Measurements from ENCODE around the gene RPS2.

RPS2 gene

GRCh38 chr16:1980770-1981087 lies 16.1 kb upstream of the RPS2 start:
- no peak for DNase-seq

- DNase-seq, result no peak
Measured at GRCh38 chr16:1980030-1980769, 15.6 kb upstream of the RPS2 start.

DNA sequence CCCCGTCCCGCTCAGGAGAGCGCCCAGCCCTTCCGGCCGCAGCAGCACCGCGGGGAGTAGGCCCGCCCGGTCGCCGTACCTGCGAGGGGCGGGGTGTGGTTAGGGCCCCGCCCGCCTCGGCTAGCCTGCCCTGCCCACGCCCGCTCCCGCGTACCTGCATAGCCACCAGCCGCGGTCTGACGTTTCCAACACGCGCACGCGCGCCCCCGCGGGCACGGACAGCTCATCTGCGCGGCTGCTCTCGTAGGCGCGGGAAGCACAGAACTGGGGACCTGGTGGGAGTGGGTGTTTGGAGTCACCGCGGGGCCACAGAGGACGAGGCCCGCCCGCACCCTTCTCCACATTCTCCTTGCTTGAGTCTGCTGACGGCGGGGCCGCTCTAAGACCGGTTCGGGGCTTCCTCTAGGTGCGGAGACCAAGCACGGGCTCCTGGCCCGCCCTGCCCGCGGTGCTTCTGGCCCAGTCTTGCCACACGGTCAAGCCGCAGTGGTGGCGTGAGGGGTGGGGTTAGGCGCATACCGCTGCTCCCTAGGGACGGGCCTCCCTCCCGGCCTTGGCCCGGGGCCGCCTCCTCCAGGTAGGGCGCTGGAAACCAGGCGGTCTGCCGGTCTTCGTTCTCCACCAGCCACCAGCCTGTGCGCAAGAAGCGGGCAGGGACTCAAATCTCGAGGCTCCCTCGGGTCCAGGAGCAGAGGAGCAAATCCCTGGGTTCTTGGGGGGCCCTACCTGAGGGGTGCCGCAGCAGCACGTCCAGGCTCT lies 14.8 kb upstream of the RPS2 start:
- peak; percentile 48 for DNase-seq

DNA sequence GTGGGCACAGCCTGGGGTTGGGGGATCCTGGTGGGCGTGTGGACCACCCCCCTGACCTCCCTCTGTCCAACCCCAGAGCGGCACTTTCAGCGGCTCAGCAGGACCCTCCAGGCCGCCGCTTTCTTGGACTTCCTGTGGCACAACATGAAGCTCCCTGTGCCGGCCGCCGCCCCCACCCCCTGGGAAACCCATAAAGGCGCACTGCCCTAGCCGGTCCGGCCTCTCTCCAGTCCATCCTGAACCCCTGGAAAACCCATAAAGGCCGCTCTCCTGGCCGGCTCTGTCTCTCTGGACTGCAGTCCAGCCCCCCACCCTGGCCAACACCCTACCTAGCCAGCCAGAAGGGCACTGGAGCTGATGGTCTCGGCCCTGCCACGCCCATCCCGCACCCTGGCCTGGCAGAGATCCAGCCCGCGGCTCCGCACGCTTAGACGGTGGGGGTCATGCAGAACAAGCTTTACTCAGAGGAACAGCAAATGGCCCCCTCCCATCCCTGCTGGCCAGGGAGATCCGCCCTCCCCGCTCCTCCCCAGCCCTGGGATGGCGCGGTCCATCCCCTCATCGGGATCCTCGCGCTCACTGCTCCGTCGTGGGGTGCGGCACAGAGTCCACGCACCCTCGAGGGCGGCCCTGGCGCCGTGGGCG lies 14.0 kb upstream of the RPS2 start:
- no peak for DNase-seq

DNA sequence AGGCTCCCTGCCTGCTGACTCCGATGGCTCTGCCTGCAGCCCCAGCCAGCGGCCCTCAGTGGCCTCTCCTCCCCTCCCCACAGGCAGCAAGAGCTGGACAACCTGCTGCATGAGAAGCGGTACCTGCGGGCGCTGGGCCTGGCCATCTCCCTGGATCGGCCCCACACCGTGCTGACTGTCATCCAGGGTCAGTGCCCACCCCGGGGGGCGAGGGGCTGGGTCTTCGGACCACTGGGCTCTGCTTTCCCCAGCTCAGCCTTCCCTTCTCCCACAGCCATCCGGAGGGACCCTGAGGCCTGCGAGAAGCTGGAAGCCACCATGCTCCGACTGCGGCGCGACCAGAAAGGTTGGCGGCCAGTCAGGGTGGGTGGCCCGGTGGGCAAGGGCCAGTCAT lies 13.2 kb upstream of the RPS2 start:
- no peak for DNase-seq

- DNase-seq, result no peak
Measured at GRCh38 chr16:1976951-1977874, 12.6 kb upstream of the RPS2 start.

DNA sequence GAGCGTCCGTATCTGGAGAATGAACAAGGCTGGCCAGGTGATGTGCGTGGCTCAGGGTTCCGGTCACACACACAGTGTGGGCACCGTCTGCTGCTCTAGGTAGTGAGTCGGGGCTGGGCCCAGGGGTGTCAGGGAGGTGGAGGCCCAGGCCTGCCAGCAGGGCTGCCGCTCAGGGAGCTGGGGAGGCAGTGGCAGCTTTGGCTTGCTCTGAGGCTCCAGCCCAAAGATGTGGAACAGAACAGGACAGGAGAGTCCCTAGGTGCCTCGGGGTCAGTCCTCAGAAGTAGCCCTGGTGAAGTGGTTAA lies 11.5 kb upstream of the RPS2 start:
- no peak for DNase-seq

GRCh38 chr16:1975432-1976215 lies 11.0 kb upstream of the RPS2 start:
- no peak for DNase-seq

- no peak for DNase-seq
Measured at GRCh38 chr16:1974157-1975070, 9.8 kb upstream of the RPS2 start.

DNA sequence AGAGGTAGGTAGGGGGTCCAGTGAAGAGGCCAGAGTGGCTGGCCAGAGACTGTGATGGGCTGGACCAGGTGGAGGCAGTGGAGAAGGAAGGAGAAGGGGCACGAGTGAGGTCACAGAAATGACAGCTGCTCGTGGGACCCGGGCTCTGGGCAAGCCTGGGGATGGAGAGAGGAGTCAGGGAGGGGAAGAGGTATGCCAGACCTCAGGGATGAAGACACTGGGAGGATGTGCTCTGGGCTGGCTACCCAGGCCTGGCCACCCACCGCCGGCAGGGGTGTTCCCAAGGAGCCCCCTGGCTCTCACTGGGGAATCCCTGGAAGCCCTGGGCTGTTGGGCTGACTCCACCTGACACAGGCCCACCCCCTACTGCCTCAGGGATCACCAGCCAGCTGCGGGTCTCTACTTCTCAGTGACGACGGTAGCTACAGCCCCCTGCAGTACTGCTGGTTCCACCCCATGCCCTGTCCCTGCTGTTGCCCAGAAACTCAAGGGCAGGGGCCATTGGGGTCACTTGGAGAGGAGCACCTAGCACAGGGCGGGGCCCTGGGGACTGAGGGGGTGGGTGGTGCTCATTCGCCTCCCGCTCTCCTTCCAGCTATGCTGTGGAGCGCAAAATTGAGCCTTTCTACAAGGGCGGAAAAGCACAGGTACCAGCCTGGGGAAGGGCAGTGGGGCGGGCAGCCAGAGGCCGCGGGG lies 9.0 kb upstream of the RPS2 start:
- no peak for DNase-seq

- no peak for DNase-seq
Measured at GRCh38 chr16:1972490-1972877, 7.9 kb upstream of the RPS2 start.

- peak; percentile 94 for DNase-seq
Measured at GRCh38 chr16:1971796-1972489, 7.3 kb upstream of the RPS2 start, which contains the start of gene TBL3. Gene TBL3, plus strand, starts transcription at chr16:1972053. Its CDS starts 112 bp downstream, at chr16:1972165.

- DNase-seq, result no peak
Measured at GRCh38 chr16:1968146-1968953, 3.7 kb upstream of the RPS2 start.

DNA sequence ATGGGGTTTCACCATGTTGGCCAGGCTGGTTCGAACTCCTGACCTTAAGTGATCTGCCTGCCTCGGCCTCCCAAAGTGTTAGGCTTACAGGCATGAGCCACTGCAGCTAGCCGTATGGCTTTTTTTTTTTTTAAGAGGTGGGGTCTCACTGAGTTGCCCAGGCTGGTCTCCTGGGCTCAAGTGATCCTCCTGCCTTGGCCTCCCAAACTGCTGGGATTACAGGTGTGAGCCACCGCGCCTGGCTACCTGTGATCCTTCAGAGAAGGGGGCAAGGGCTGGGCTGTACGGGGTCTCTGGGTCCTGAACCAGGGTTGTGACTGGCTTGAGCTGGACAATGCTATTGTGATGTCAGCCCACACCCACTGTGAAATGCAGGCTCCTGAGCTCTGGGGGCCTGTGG lies 1.8 kb upstream of the RPS2 start, which contains the start of gene RNF151:
TSS of gene RNF151 (plus strand) at position 397 of the 400 bp plus-strand sequence. CDS start 26 bp downstream, outside the sequence.
- no peak for DNase-seq

DNA sequence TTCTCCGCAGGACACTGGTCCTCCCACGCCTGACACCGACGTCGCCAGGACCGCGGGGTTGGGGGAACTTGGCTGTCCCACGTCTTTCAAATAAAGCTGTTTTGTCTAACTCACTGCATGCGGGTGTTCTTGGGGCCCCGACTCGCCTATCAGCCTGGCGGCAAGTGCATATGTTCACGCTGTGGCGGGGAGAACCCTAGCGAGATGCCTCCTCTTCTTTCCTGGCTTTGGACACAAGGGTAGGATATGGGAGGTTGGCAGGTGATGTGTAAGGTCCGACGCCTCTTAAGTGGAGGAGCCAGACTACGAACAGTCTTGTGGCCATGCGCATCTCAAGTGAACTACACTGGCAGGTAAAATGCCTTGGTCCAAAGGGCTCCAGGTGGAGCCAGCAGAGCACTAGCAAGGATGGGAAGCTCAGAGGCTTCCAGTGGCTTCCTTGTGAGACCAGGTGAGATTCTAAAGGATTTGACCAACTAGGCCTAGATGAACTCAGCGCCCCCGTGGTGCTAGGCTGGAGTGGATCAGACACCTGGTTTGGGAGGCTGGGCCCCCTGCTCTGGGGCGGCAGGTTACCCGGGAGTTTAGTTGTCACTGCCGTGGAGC lies 873 bp upstream of the RPS2 start:
- no peak for DNase-seq

- peak; percentile 44 for DNase-seq
Measured at GRCh38 chr16:1963806-1964505, 670 bp downstream of the RPS2 start.

Measured in stimulated activated CD4-positive, alpha-beta T cell treated with anti-CD3 and anti-CD28 coated beads, Interleukin-12 subunit alpha, Interleukin-12 subunit beta, amount 100 ng/mL, for 4 hours (primary cell).